Natural killer cell treated with Interleukin-12 subunit alpha and Interleukin-12 subunit beta and Interleukin-15 and Interleukin-18, amount 100 ng/mL, for 72 hours (primary cell): ENCODE measurements around the gene OSBPL5. TPM values are rescaled to one million over a fixed set of nuclear protein-coding genes. Genes with fewer than 3 reads are reported as not detected.
A peak's percentile ranks its signal among the peaks of the same experiment; 100 is the strongest.

ENCODE experiments used
- ATAC-seq, 2 donors: fragments of 150-1000 bp; cut with Tn5 transposase in 1 of 2; sonication (Bioruptor Pico), chemical (Tn5 transposase) in 1 of 2; 2 replicates each; pipeline ENCODE4 v1.10.0; 2021
- DNase-seq: peaks from one replicate; pipeline ENCODE4 v3.0.0; 2022; ENCODE audit warnings: low spot score
- H3K27ac Mint-ChIP-seq, 2 donors: 1 replicate in 1 of 2; 2 replicates in 1 of 2; pipeline ENCODE4 v1.8.0; 2022; ENCODE audit warnings: mixed read lengths in 2 of 2, mild to moderate bottlenecking in 1 of 2, moderate library complexity in 1 of 2
- H3K27me3 Mint-ChIP-seq, 2 donors: 1 replicate in 1 of 2; 2 replicates in 1 of 2; pipeline ENCODE4 v1.8.0; 2022; ENCODE audit warnings: mixed read lengths in 2 of 2
- H3K36me3 Mint-ChIP-seq: one replicate; pipeline ENCODE4 v1.8.0; 2022; ENCODE audit warnings: mixed read lengths
- H3K4me1 Mint-ChIP-seq, 2 donors: 1 replicate in 1 of 2; 2 replicates in 1 of 2; pipeline ENCODE4 v1.8.0; 2022; ENCODE audit warnings: low read depth in 2 of 2, mixed read lengths in 2 of 2, mild to moderate bottlenecking in 1 of 2
- H3K4me3 Mint-ChIP-seq: one replicate; pipeline ENCODE4 v1.8.0; 2022; ENCODE audit warnings: mixed read lengths
- H3K9me3 Mint-ChIP-seq: 2 replicates; pipeline ENCODE4 v1.8.0; 2022; ENCODE audit warnings: mixed read lengths
- total RNA-seq, 2 donors: library from RNA; stranded (reverse); gene quantifications; one replicate each; pipeline ENCODE4 v1.2.3, GENCODE V29; 2022

OSBPL5 gene
- total RNA-seq, 2 donors from 2014 or later, result 58.3 to 74.6 TPM

- Mint-ChIP-seq H3K27me3 (peaks cover 0 to 4% of the 10 kb centered on the region in 2 donors), H3K36me3 (no peaks in the 10 kb centered on the region), H3K4me3 (no peak overlapping the region), H3K9me3 (no peaks in the 10 kb centered on the region), H3K27ac (no peak overlapping the region), H3K4me1 (peaks cover 0 to 2% of the 10 kb centered on the region in 2 donors)
- ATAC-seq (no peak), DNase-seq (no peak)
These were observed 28.4 kb upstream of the OSBPL5 start for GRCh38 chr11:3193373-3194015.

- no peaks in the 10 kb centered on the region for H3K9me3 Mint-ChIP-seq
- ATAC-seq (no peak), DNase-seq (no peak)
- no peak overlapping the region for H3K27ac Mint-ChIP-seq
- peaks cover 0 to 2% of the 10 kb centered on the region in 2 donors for H3K27me3 Mint-ChIP-seq
- peaks cover 0 to 2% of the 10 kb centered on the region in 2 donors for H3K4me1 Mint-ChIP-seq
- no peak overlapping the region for H3K4me3 Mint-ChIP-seq
- no peaks in the 10 kb centered on the region for H3K36me3 Mint-ChIP-seq
These were observed 27.6 kb upstream of the OSBPL5 start for GRCh38 chr11:3192511-3193372.

GRCh38 chr11:3191586-3192324 lies 26.6 kb upstream of the OSBPL5 start:
- H3K9me3 Mint-ChIP-seq, result no peaks in the 10 kb centered on the region

GRCh38 chr11:3190600-3190999 lies 25.5 kb upstream of the OSBPL5 start:
- no peak for ATAC-seq
- Mint-ChIP-seq H3K4me3 (no peak overlapping the region), H3K27ac (no peak overlapping the region), H3K4me1 (no peaks in the 10 kb centered on the region), H3K27me3 (peaks cover 0 to 3% of the 10 kb centered on the region in 2 donors), H3K36me3 (no peaks in the 10 kb centered on the region), H3K9me3 (no peaks in the 10 kb centered on the region)
- no peak for DNase-seq

More at GRCh38 chr11:3191586-3192324, 26.6 kb upstream of the OSBPL5 start:
- DNase-seq (no peak), ATAC-seq (no peak)
- peaks cover 0 to 6% of the 10 kb centered on the region in 2 donors for H3K27me3 Mint-ChIP-seq
- H3K27ac Mint-ChIP-seq, result no peak overlapping the region
- H3K4me1 Mint-ChIP-seq, result peaks cover 0 to 2% of the 10 kb centered on the region in 2 donors
- H3K4me3 Mint-ChIP-seq, result no peak overlapping the region
- no peaks in the 10 kb centered on the region for H3K36me3 Mint-ChIP-seq

- ATAC-seq (no peak), DNase-seq (no peak)
- Mint-ChIP-seq H3K27ac (no peak overlapping the region), H3K4me3 (no peak overlapping the region), H3K9me3 (no peaks in the 10 kb centered on the region), H3K4me1 (no peaks in the 10 kb centered on the region), H3K27me3 (peaks cover 0 to 3% of the 10 kb centered on the region in 2 donors), H3K36me3 (no peaks in the 10 kb centered on the region)
These were observed 24.9 kb upstream of the OSBPL5 start for GRCh38 chr11:3189886-3190583.

- ATAC-seq, result no peak
- H3K4me1 Mint-ChIP-seq, result no peaks in the 10 kb centered on the region
- no peak overlapping the region for H3K4me3 Mint-ChIP-seq
These were observed 24.2 kb upstream of the OSBPL5 start for GRCh38 chr11:3189196-3189843.

GRCh38 chr11:3188496-3189195 lies 23.5 kb upstream of the OSBPL5 start:
- no peaks in the 10 kb centered on the region for H3K9me3 Mint-ChIP-seq
- no peaks in the 10 kb centered on the region for H3K36me3 Mint-ChIP-seq
- no peaks in the 10 kb centered on the region for H3K4me1 Mint-ChIP-seq
- DNase-seq (no peak), ATAC-seq (no peak)
- no peak overlapping the region for H3K4me3 Mint-ChIP-seq
- H3K27me3 Mint-ChIP-seq, result peaks cover 0 to 3% of the 10 kb centered on the region in 2 donors
- no peak overlapping the region for H3K27ac Mint-ChIP-seq

More at GRCh38 chr11:3189196-3189843, 24.2 kb upstream of the OSBPL5 start:
- H3K36me3 Mint-ChIP-seq, result no peaks in the 10 kb centered on the region
- H3K27ac Mint-ChIP-seq, result no peak overlapping the region
- peaks cover 0 to 3% of the 10 kb centered on the region in 2 donors for H3K27me3 Mint-ChIP-seq
- no peak for DNase-seq
- no peaks in the 10 kb centered on the region for H3K9me3 Mint-ChIP-seq

- Mint-ChIP-seq H3K4me1 (no peaks in the 10 kb centered on the region), H3K27ac (no peak overlapping the region), H3K36me3 (no peaks in the 10 kb centered on the region), H3K27me3 (peaks cover 0 to 3% of the 10 kb centered on the region in 2 donors), H3K9me3 (no peaks in the 10 kb centered on the region), H3K4me3 (no peak overlapping the region)
- ATAC-seq (no peak), DNase-seq (peak; percentile 26)
These were observed 21.2 kb upstream of the OSBPL5 start for GRCh38 chr11:3186166-3186953.

- H3K4me3 Mint-ChIP-seq, result no peak overlapping the region
- no peaks in the 10 kb centered on the region for H3K4me1 Mint-ChIP-seq
- H3K36me3 Mint-ChIP-seq, result no peaks in the 10 kb centered on the region
- H3K9me3 Mint-ChIP-seq, result no peaks in the 10 kb centered on the region
- no peak for DNase-seq
- H3K27me3 Mint-ChIP-seq, result peaks cover 0 to 3% of the 10 kb centered on the region in 2 donors
- no peak for ATAC-seq
- no peak overlapping the region for H3K27ac Mint-ChIP-seq
These were observed 19.7 kb upstream of the OSBPL5 start for GRCh38 chr11:3184732-3185347.

- H3K27ac Mint-ChIP-seq, result peak overlapping the region in 1 of 2 donors; percentile 51
- peak; percentile 31 for DNase-seq
- H3K36me3 Mint-ChIP-seq, result no peaks in the 10 kb centered on the region
- no peaks in the 10 kb centered on the region for H3K4me1 Mint-ChIP-seq
- no peak for ATAC-seq
- no peaks in the 10 kb centered on the region for H3K9me3 Mint-ChIP-seq
- H3K27me3 Mint-ChIP-seq, result peaks cover 0 to 3% of the 10 kb centered on the region in 2 donors
- no peak overlapping the region for H3K4me3 Mint-ChIP-seq
These were observed 18.4 kb upstream of the OSBPL5 start for GRCh38 chr11:3183523-3183922.

GRCh38 chr11:3182462-3182852 lies 17.3 kb upstream of the OSBPL5 start:
- H3K9me3 Mint-ChIP-seq, result no peaks in the 10 kb centered on the region
- H3K27ac Mint-ChIP-seq, result no peak overlapping the region
- ATAC-seq (no peak), DNase-seq (peak; percentile 54)
- H3K27me3 Mint-ChIP-seq, result peaks cover 0 to 1% of the 10 kb centered on the region in 2 donors
- H3K4me3 Mint-ChIP-seq, result no peak overlapping the region
- peaks cover 0 to 6% of the 10 kb centered on the region in 2 donors for H3K4me1 Mint-ChIP-seq
- H3K36me3 Mint-ChIP-seq, result no peaks in the 10 kb centered on the region
